Common myeloid progenitor, CD34-positive (primary cell): ENCODE results near the gene PRR29.

Source experiments
- CTCF ChIA-PET: fragments of 350-600 bp; sonication (Branson Sonifier 250); formaldehyde crosslinking; loops from one replicate; lab custom pipeline; 2021; ENCODE audit warnings: antibody characterized with exemption; lab: Charles Lee
- POLR2A ChIA-PET: fragments of 350-600 bp; sonication (Branson Sonifier 250); formaldehyde crosslinking; loops from one replicate; lab custom pipeline; 2021; ENCODE audit warnings: antibody characterized with exemption; lab: Charles Lee
- DNase-seq, 3 donors: peaks; one replicate each; pipeline versions ENCODE4 v3.0.0 to v3.0.0-alpha.2; 2013
- H3K27ac ChIP-seq, 2 experiments: 1 replicate in 1 of 2; 2 replicates in 1 of 2; pipeline ENCODE4 v1.7.0; 2013; ENCODE audit warnings: inconsistent platforms in 2 of 2, low read length in 2 of 2, mild to moderate bottlenecking in 2 of 2, low read depth in 1 of 2, moderate library complexity in 1 of 2; ENCODE audit not compliant: severe bottlenecking in 2 of 2, insufficient read depth in 1 of 2, poor library complexity in 1 of 2
- H3K27me3 ChIP-seq, 5 experiments: replicated peaks in 2 of 5; 1 replicate in 3 of 5; 2 replicates in 2 of 5; pipeline versions ENCODE4 v1.6.1 to v1.7.0; 2013; ENCODE audit warnings: low read length in 4 of 5, mild to moderate bottlenecking in 2 of 5, moderate library complexity in 2 of 5, inconsistent platforms in 1 of 5; ENCODE audit not compliant: insufficient read depth in 5 of 5, control insufficient read depth in 4 of 5
- H3K36me3 ChIP-seq, 4 experiments: 1 replicate in 2 of 4; 2 replicates in 2 of 4; pipeline versions ENCODE4 v1.6.1 to v1.7.0; 2013; ENCODE audit warnings: low read length in 3 of 4, control low read depth in 1 of 4, mild to moderate bottlenecking in 1 of 4; ENCODE audit not compliant: control insufficient read depth in 4 of 4, insufficient read depth in 4 of 4
- H3K4me1 ChIP-seq, 4 experiments: 1 replicate in 3 of 4; 2 replicates in 1 of 4; pipeline versions ENCODE4 v1.6.1 to v1.7.1; 2013; ENCODE audit warnings: low read length in 3 of 4, mild to moderate bottlenecking in 3 of 4, control low read depth in 1 of 4, inconsistent platforms in 1 of 4, moderate library complexity in 1 of 4; ENCODE audit not compliant: control insufficient read depth in 4 of 4, insufficient read depth in 4 of 4; ENCODE audit errors: control extremely low read depth in 1 of 4
- H3K4me3 ChIP-seq, 7 experiments: 1 replicate in 4 of 7; 2 replicates in 3 of 7; pipeline versions ENCODE4 v1.5.1 to v1.7.0; 2013; ENCODE audit warnings: mild to moderate bottlenecking in 7 of 7, low read length in 6 of 7, moderate library complexity in 6 of 7, inconsistent platforms in 2 of 7, low read depth in 2 of 7, control low read depth in 1 of 7; ENCODE audit not compliant: insufficient read depth in 4 of 7, control insufficient read depth in 1 of 7; ENCODE audit errors: extremely low read depth in 1 of 7
- H3K9me3 ChIP-seq, 5 experiments: 1 replicate in 4 of 5; 2 replicates in 1 of 5; pipeline versions ENCODE4 v1.6.1 to v1.7.1; 2013; ENCODE audit warnings: low read length in 4 of 5, mild to moderate bottlenecking in 2 of 5, inconsistent platforms in 1 of 5, low read depth in 1 of 5, moderate library complexity in 1 of 5; ENCODE audit not compliant: control insufficient read depth in 4 of 5, insufficient read depth in 2 of 5; ENCODE audit errors: control extremely low read depth in 1 of 5
- WGBS: methylation state at CpG from one replicate; pipeline ENCODE4 v1.1.5; 2013; ENCODE audit not compliant: insufficient coverage; 5-methylcytosine and 5-hydroxymethylcytosine counted together

Gene PRR29

DNA sequence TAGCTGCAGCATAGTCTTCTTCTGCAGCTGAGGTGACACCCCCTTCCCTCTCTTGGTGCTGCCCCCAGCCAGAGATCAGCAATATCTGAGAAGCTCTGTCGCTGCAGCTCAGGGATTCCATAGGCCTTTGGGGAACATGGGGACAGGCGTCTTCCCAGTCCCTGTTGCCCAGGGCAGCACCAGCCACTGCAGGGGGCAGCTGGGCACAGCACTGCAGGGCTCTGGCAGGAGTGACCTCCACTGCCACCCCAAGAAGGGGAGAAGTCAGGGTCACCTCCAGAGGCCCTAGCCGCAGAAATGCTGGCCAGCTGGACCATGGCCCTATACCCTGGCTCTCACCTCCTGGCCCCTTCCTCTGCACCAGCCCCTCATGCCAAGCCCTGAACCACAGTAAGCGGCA, 42.4 kb upstream of the PRR29 start:
- no peaks in the 10 kb centered on the region for H3K36me3 ChIP-seq
- H3K27me3 ChIP-seq, result no peaks in the 10 kb centered on the region
- H3K9me3 ChIP-seq, result no peaks in the 10 kb centered on the region
- no peak overlapping the region for H3K27ac ChIP-seq
- no peak for DNase-seq
- POLR2A ChIA-PET, result no interaction called here
- WGBS, result 86% methylated on average over 3 of the region's 4 CpGs
- CTCF ChIA-PET, result interaction anchor here (0.9 to 3.1 kb wide), 6 partner anchors 9 to 70 kb away, joined by 3 to 13 read pairs (median 4); partner anchors contain the start of gene GH1
- peaks cover 3 to 33% (median 30%) of the 10 kb centered on the region in 4 experiments for H3K4me1 ChIP-seq
- no peak overlapping the region for H3K4me3 ChIP-seq

DNA sequence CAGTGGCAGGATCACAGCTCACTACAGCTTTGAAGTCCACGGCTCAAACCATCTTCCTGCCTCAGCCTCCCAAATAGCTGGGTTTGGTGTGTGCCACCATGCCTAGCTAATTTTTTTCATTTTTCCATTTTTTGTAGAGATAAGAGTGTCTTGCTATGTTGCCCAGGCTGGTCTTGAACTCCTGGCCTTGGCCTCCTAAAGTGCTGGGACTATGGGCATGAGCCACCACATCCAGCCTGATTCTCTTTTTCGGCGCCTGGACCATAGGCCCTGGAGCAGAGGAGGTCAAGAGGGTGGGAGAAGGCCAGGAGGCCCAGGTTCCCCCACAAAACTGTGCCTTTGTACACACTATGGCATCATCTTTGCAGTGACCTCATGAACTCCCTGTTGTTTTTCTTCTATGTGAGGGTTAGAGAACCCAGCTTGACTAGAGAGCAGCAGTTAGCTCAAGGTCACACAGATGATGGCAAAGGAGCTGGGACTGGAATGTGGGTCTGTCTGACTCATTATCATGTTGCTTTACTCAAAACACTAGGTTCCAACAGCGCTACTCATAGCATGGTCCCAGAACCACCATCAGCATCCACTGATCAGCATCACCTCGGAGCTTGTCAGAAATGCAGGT, 41.7 kb upstream of the PRR29 start:
- 95% methylated on average over 3 of the region's 5 CpGs for whole genome bisulfite sequencing
- POLR2A ChIA-PET, result no interaction called here
- peaks cover 3 to 39% (median 35%) of the 10 kb centered on the region in 4 experiments for H3K4me1 ChIP-seq
- no peaks in the 10 kb centered on the region for H3K9me3 ChIP-seq
- H3K27ac ChIP-seq, result no peak overlapping the region
- H3K4me3 ChIP-seq, result no peak overlapping the region
- no peaks in the 10 kb centered on the region for H3K36me3 ChIP-seq
- DNase-seq, result no peak
- no peaks in the 10 kb centered on the region for H3K27me3 ChIP-seq
- CTCF ChIA-PET, result interaction anchor here (0.9 to 3.1 kb wide), 7 partner anchors 10 to 70 kb away, joined by 3 to 13 read pairs (median 4); partner anchors contain the start of gene GH1

DNA sequence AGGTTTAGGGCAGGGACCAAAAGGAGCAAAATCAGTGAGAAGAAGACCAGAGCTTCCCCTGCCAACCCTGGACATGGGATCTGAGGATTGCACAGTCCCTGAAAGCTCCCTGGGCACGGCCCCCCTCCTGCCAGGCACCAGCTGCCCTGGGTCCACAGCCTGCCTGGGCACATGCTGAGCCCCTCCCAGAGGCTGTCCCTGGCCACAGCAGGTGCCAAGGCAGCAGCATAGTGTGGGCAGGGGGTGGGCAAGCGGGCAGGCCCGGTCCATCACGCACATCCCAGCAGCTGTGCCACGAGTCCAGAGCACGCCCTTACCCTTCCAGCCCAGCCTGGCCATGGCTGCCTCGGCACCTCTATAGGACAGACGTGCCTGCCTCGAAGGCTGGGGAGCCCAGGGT, 38.1 kb upstream of the PRR29 start:
- H3K36me3 ChIP-seq, result no peaks in the 10 kb centered on the region
- no peak overlapping the region for H3K4me3 ChIP-seq
- H3K27ac ChIP-seq, result no peak overlapping the region
- H3K9me3 ChIP-seq, result no peaks in the 10 kb centered on the region
- POLR2A ChIA-PET, result interaction anchor here (0.6 kb wide), 1 partner anchor 644 kb away, joined by 4 read pairs; no protein-coding TSS in a partner anchor
- DNase-seq, result no peak
- no peaks in the 10 kb centered on the region for H3K27me3 ChIP-seq
- 97% methylated on average over 8 of the region's 9 CpGs for WGBS
- H3K4me1 ChIP-seq, result peaks cover 0 to 17% (median 11%) of the 10 kb centered on the region in 4 experiments
- CTCF ChIA-PET, result interaction anchor here (2.2 kb wide), 1 partner anchor 40 kb away, joined by 6 read pairs; no protein-coding TSS in a partner anchor

DNA sequence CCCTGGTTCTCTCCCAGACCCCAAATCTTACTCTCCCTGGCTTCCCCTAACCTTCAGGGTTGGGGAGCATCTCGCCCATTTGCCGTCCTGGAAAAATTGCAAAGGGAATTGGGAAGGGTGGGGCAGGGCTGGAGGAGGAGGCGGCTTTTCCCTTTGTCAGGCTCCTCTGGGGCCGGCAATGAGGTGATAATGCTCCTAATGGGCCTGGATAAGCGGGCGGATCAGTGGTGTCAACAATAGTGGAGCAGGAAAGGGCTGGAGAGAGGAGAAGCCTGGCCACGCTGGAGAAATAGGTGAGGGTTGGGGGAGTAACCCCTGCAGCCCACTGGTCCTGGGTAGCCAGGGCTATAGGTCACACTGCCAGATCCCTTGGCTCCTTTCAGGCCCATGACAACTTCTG, 37.7 kb upstream of the PRR29 start:
- CTCF ChIA-PET, result interaction anchor here (1.3 kb wide), 1 partner anchor 27 kb away, joined by 3 read pairs; no protein-coding TSS in a partner anchor
- Histone ChIP-seq H3K9me3 (no peaks in the 10 kb centered on the region), H3K27ac (no peak overlapping the region), H3K4me3 (no peak overlapping the region), H3K4me1 (peaks cover 0 to 14% (median 7%) of the 10 kb centered on the region in 4 experiments), H3K27me3 (no peaks in the 10 kb centered on the region), H3K36me3 (no peaks in the 10 kb centered on the region)
- no peak for DNase-seq
- POLR2A ChIA-PET, result no interaction called here
- WGBS, result 99% methylated on average over 6 of the region's 7 CpGs

DNA sequence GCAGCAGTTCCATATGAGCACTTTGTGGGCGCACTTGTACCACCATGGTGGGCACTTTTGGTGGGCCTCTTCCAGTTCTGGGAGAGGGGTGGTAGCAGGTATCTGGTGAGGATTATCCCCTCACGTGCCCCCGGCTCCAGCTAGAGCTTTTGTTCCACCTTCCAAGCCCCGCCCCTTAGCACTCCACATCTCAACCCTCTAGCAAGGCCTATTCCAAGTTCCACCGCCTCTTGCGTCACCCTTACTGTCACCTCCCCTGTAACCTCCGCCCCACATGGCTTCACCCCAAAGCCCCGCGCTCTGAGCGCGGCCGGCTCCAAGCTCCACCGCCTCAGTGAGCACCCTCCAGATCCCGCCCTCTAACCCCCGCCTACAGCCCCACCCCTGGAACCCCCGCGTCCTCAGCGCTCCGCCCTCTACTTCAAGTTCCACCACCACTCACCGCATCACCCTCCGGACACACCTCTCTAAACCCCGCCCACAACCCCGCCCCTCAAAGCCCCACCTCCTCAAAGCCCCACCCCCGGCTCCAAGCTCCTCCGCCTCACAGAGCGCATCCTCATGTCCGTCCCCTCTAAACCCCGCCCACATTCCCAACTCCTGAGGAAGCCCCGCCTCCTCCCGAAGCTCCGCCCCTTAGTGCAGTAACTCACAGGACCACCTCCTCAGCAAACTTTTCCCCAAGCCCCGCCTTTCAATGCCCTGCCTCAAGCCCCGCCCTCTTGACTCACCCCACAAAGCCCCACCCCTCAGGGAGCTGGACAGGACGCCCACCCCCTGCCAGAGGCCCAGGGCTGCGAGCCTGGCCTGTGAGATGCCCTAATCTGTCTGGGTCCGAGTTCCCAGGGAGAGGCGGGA, 36.6 kb upstream of the PRR29 start:
- H3K27ac ChIP-seq, result no peak overlapping the region
- peak overlapping the region in 2 of 7 experiments; percentile 48 to 58 for H3K4me3 ChIP-seq
- no peaks in the 10 kb centered on the region for H3K9me3 ChIP-seq
- peak; percentile 73 to 88 (median 85) for DNase-seq
- peaks cover 0 to 14% (median 6%) of the 10 kb centered on the region in 4 experiments for H3K4me1 ChIP-seq
- WGBS, result 28% methylated on average over 21 of the region's 37 CpGs
- POLR2A ChIA-PET, result no interaction called here
- H3K27me3 ChIP-seq, result no peaks in the 10 kb centered on the region
- no peaks in the 10 kb centered on the region for H3K36me3 ChIP-seq
- CTCF ChIA-PET, result interaction anchor here (0.6 to 3.7 kb wide), 11 partner anchors 13 to 1307 kb away, joined by 3 to 14 read pairs (median 3); partner anchors contain the start of gene CSHL1

DNA sequence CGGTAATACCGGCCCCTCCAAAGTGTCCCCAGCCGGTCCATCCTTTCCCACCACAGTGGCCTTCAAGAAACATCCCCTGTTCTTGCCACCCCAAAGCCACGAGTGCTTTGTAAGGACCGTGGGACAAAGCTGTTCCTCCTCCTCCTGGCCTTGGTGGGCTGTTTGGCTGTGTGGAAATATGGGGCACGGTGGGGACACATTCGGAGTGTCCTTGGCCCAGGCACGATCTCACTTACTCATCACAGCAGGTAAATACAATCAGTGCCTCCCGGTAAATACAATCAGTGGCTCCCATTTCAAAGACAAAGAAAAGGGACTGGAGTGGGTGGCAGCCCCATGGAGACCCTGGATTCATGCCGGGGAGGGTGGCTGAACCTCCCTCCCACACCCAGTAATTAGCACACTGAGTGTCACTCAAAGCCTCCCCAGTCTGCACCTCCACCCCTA, 35.8 kb upstream of the PRR29 start:
- no peak overlapping the region for H3K4me3 ChIP-seq
- H3K4me1 ChIP-seq, result peaks cover 0 to 14% (median 7%) of the 10 kb centered on the region in 4 experiments
- H3K27ac ChIP-seq, result no peak overlapping the region
- CTCF ChIA-PET, result interaction anchor here (0.9 to 3.7 kb wide), 7 partner anchors 12 to 63 kb away, joined by 3 to 14 read pairs (median 3); partner anchors contain the start of gene CSHL1
- H3K36me3 ChIP-seq, result no peaks in the 10 kb centered on the region
- no peaks in the 10 kb centered on the region for H3K27me3 ChIP-seq
- H3K9me3 ChIP-seq, result no peaks in the 10 kb centered on the region
- POLR2A ChIA-PET, result no interaction called here
- WGBS, result 91% methylated on average over 7 of the region's 10 CpGs
- DNase-seq, result no peak
